Thoracic aorta (tissue), 2 donors: ENCODE measurements around the gene HOMER1. TPM values are rescaled to one million over a fixed set of nuclear protein-coding genes. Genes with fewer than 3 reads are reported as not detected.

Experiments
- ATAC-seq: fragments of 150-250 bp; one replicate; pipeline ENCODE4 v1.8.0; 2017; ENCODE audit warnings: low read depth; ENCODE audit not compliant: insufficient number of reproducible peaks, low FRiP score
- DNase-seq: peaks from one replicate; pipeline ENCODE4 v3.0.0-alpha.2; 2020; ENCODE audit warnings: low spot score
- H3K27ac ChIP-seq, 2 donors: fragments of 200-600 bp; sonication (generic); 1 replicate in 1 of 2; 2 replicates in 1 of 2; pipeline ENCODE4 v1.5.1; 2016; ENCODE audit warnings: mild to moderate bottlenecking in 2 of 2, moderate library complexity in 2 of 2
- H3K27me3 ChIP-seq: fragments of 200-600 bp; sonication (generic); replicated peaks from 2 replicates; pipeline ENCODE4 v1.6.0; 2016; ENCODE audit warnings: mild to moderate bottlenecking; ENCODE audit not compliant: insufficient read depth
- H3K36me3 ChIP-seq: fragments of 200-600 bp; sonication (generic); one replicate; pipeline ENCODE4 v1.5.1; 2016
- H3K4me1 ChIP-seq, 2 donors: fragments of 200-600 bp; sonication (generic); 1 replicate in 1 of 2; 2 replicates in 1 of 2; pipeline versions ENCODE4 v1.5.1 to v1.6.0; 2016; ENCODE audit warnings: low read depth in 2 of 2, mild to moderate bottlenecking in 1 of 2; ENCODE audit not compliant: control insufficient read depth in 1 of 2
- H3K4me3 ChIP-seq: fragments of 200-600 bp; sonication (generic); 2 replicates; pipeline ENCODE4 v1.5.1; 2016; ENCODE audit warnings: mild to moderate bottlenecking
- H3K9me3 ChIP-seq: fragments of 200-600 bp; sonication (generic); 2 replicates; pipeline ENCODE4 v1.5.1; 2016
- CTCF ChIP-seq: fragments of 200-600 bp; sonication (generic); IDR thresholded peaks from one replicate; pipeline ENCODE4 v1.5.1; 2019; ENCODE audit warnings: antibody characterized with exemption
- total RNA-seq, 2 donors: library from RNA; depleted of rRNA; stranded (reverse); fragments of >200 nt; gene quantifications; one replicate each; pipeline versions ENCODE4 v1.1.0 to v1.2.3, GENCODE V29; 2016

HOMER1 gene
- total RNA-seq, 2 donors from 2014 or later, result 2.4 to 7.8 TPM

- peaks cover 0 to 32% of the 10 kb centered on the region in 2 donors for H3K4me1 ChIP-seq
These were observed 628 bp downstream of the HOMER1 start for GRCh38 chr5:79513308-79513703.

GRCh38 chr5:79512471-79513307 lies 1.2 kb downstream of the HOMER1 start:
- Histone ChIP-seq H3K27ac (peak overlapping the region; percentile 90 to 94), H3K9me3 (no peaks in the 10 kb centered on the region), H3K4me3 (peak overlapping the region; percentile 80), H3K4me1 (peaks cover 0 to 32% of the 10 kb centered on the region in 2 donors), H3K27me3 (no peaks in the 10 kb centered on the region), H3K36me3 (no peaks in the 10 kb centered on the region)
- ATAC-seq (no peak), DNase-seq (no peak)
- TF ChIP-seq CTCF, result no peak

More at GRCh38 chr5:79513308-79513703, 628 bp downstream of the HOMER1 start:
- H3K36me3 ChIP-seq, result no peaks in the 10 kb centered on the region
- DNase-seq (no peak), ATAC-seq (no peak)
- peak overlapping the region; percentile 90 to 94 for H3K27ac ChIP-seq
- H3K9me3 ChIP-seq, result no peaks in the 10 kb centered on the region
- peak overlapping the region; percentile 80 for H3K4me3 ChIP-seq
- no peak for TF ChIP-seq CTCF
- no peaks in the 10 kb centered on the region for H3K27me3 ChIP-seq

- TF ChIP-seq CTCF, result no peak
- Histone ChIP-seq H3K36me3 (no peaks in the 10 kb centered on the region), H3K4me3 (peak overlapping the region; percentile 80), H3K9me3 (no peaks in the 10 kb centered on the region), H3K4me1 (peaks cover 0 to 39% of the 10 kb centered on the region in 2 donors), H3K27me3 (no peaks in the 10 kb centered on the region), H3K27ac (no peak overlapping the region)
- no peak for DNase-seq
- ATAC-seq, result no peak
These were observed 1.9 kb downstream of the HOMER1 start for GRCh38 chr5:79512049-79512448.

- TF ChIP-seq CTCF, result no peak
- Histone ChIP-seq H3K4me1 (peaks cover 0 to 39% of the 10 kb centered on the region in 2 donors), H3K27me3 (no peaks in the 10 kb centered on the region), H3K4me3 (no peak overlapping the region), H3K27ac (no peak overlapping the region), H3K36me3 (no peaks in the 10 kb centered on the region), H3K9me3 (no peaks in the 10 kb centered on the region)
- no peak for DNase-seq
- ATAC-seq, result no peak
These were observed 3.3 kb downstream of the HOMER1 start for GRCh38 chr5:79510638-79511037.

- H3K27ac ChIP-seq, result no peak overlapping the region
- no peaks in the 10 kb centered on the region for H3K9me3 ChIP-seq
- ATAC-seq (no peak), DNase-seq (no peak)
- no peak overlapping the region for H3K4me3 ChIP-seq
- no peaks in the 10 kb centered on the region for H3K27me3 ChIP-seq
- TF ChIP-seq CTCF, result no peak
- H3K4me1 ChIP-seq, result peaks cover 0 to 36% of the 10 kb centered on the region in 2 donors
- H3K36me3 ChIP-seq, result no peaks in the 10 kb centered on the region
These were observed 4.6 kb downstream of the HOMER1 start for GRCh38 chr5:79509244-79509885.
